BLaER1 treated with 17β-estradiol and CSF1 and Interleukin-3, amounts not matched to agents 10 nM and 100 nM (cell line): ENCODE data around the gene MAGI1.

Experiments used
- H3K27ac ChIP-seq, 11 experiments: shearing (Covaris generic); formaldehyde crosslinking; 2 replicates each; pipeline ENCODE4 v1.8.1; 2022
- H3K27me3 ChIP-seq, 11 experiments: shearing (Covaris generic); formaldehyde crosslinking; 2 replicates each; pipeline ENCODE4 v1.8.1; 2022
- H3K36me3 ChIP-seq, 11 experiments: shearing (Covaris generic); formaldehyde crosslinking; 2 replicates each; pipeline ENCODE4 v1.8.1; 2022
- H3K4me1 ChIP-seq, 10 experiments: shearing (Covaris generic); formaldehyde crosslinking; 2 replicates each; pipeline ENCODE4 v1.8.1; 2022
- H3K4me2 ChIP-seq, 11 experiments: shearing (Covaris generic); formaldehyde crosslinking; 2 replicates each; pipeline ENCODE4 v1.8.1; 2022
- H3K4me3 ChIP-seq, 10 experiments: shearing (Covaris generic); formaldehyde crosslinking; 2 replicates each; pipeline ENCODE4 v1.8.1; 2022
- H3K9ac ChIP-seq, 11 experiments: shearing (Covaris generic); formaldehyde crosslinking; 2 replicates each; pipeline ENCODE4 v1.8.1; 2022
- H3K9me3 ChIP-seq, 11 experiments: shearing (Covaris generic); formaldehyde crosslinking; replicated peaks in 1 of 11; 2 replicates each; pipeline ENCODE4 v1.8.1; 2022
- H4K20me1 ChIP-seq, 11 experiments: shearing (Covaris generic); formaldehyde crosslinking; 2 replicates each; pipeline ENCODE4 v1.8.1; 2022
- Cebpa-rat ChIP-seq, 11 experiments: shearing (Covaris generic); IDR thresholded peaks; 2 replicates each; pipeline ENCODE4 v1.8.1; 2022

The MAGI1 gene

DNA sequence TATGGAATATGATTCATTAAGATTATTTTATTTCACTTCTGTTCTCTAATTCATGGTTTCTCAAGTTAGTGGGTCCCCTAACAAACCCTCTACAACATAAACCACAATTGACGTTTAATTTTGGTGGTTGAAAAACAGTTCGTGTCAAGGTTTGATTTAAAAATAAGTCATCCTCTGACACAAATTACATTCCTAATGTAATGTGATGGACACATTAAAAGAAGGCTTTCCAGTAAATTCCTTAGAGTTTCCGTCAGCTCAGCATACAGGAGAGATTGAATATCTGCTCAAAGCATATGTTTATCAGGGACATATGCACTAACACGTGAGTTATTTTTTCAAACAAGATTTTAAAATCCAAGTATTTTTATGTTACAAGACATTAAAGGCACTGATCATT lies 724.4 kb downstream of the MAGI1 start:
- Histone ChIP-seq H3K9ac (no peak overlapping the region), H3K36me3 (no peaks in the 10 kb centered on the region), H3K27me3 (no peaks in the 10 kb centered on the region), H3K4me2 (no peak overlapping the region), H3K4me1 (peaks cover 0 to 6% (median 0%) of the 10 kb centered on the region in 10 experiments; a peak in 1 of 20 replicates), H4K20me1 (no peaks in the 10 kb centered on the region), H3K27ac (no peak overlapping the region), H3K4me3 (no peak overlapping the region), H3K9me3 (peaks cover 0 to 3% (median 0%) of the 10 kb centered on the region in 11 experiments; a peak in 2 of 22 replicates)
- TF ChIP-seq Cebpa-rat (IDR thresholded peaks at IDR 0.05), result no peak

DNA sequence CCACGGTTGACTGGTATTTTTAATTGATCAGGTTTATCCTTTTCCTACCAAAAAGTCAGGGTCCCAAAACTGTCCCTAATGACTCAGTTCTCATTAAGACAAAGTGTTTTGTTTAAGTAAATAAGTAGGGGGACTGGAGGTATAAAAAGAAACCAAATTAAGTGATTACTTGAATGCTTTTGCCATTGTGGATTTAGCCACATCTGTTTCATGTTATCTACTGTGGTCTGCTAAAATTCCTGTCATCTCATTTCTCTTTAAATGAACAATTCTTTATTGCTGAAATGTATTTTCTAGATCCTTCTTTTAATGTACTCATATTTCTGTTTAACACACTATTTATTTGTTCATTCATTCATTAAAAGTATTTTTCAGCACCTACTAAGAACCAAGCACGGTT lies 725.1 kb downstream of the MAGI1 start:
- no peak overlapping the region for H3K4me3 ChIP-seq
- H3K36me3 ChIP-seq, result no peaks in the 10 kb centered on the region
- no peaks in the 10 kb centered on the region for H3K27me3 ChIP-seq
- H3K4me2 ChIP-seq, result no peak overlapping the region
- TF ChIP-seq Cebpa-rat (IDR thresholded peaks at IDR 0.05), result no peak
- no peak overlapping the region for H3K27ac ChIP-seq
- H3K4me1 ChIP-seq, result peaks cover 0 to 6% (median 0%) of the 10 kb centered on the region in 10 experiments; a peak in 1 of 20 replicates
- H4K20me1 ChIP-seq, result no peaks in the 10 kb centered on the region
- peaks cover 0 to 3% (median 0%) of the 10 kb centered on the region in 11 experiments; a peak in 2 of 22 replicates for H3K9me3 ChIP-seq
- no peak overlapping the region for H3K9ac ChIP-seq

DNA sequence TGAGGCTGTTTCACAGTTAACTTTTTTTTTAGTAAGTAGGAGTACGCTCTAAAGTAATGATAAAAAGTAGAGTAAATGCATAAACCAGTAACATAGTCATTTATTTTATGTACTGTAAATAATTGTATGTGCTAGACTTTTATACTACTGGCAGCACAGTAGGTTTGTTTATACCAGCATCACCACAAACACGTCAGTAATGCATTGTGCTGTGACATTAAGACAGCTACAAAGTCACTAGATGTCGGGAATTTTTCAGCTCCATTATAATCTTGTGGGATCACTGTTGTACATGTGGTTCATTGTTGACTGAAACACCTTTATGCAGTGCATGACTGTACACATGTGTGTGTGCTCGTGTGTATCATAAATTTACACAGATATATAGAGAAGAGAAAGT lies 732.9 kb downstream of the MAGI1 start:
- no peaks in the 10 kb centered on the region for H3K9me3 ChIP-seq
- no peaks in the 10 kb centered on the region for H3K36me3 ChIP-seq
- H3K9ac ChIP-seq, result no peak overlapping the region
- TF ChIP-seq Cebpa-rat (IDR thresholded peaks at IDR 0.05), result no peak
- no peaks in the 10 kb centered on the region for H3K4me1 ChIP-seq
- H3K27ac ChIP-seq, result no peak overlapping the region
- H3K27me3 ChIP-seq, result no peaks in the 10 kb centered on the region
- H4K20me1 ChIP-seq, result no peaks in the 10 kb centered on the region
- no peak overlapping the region for H3K4me2 ChIP-seq
- H3K4me3 ChIP-seq, result no peak overlapping the region
